ENCODE measurements around the gene SPATA31E1. TPM values are rescaled to one million over a fixed set of nuclear protein-coding genes. Genes with fewer than 3 reads are reported as not detected.
A peak's percentile ranks its signal among the peaks of the same experiment; 100 is the strongest.

The SPATA31E1 gene
- polyA plus RNA-seq, 1 donor (not counting 4 experiments of a cell fraction or from before 2014, with no cell fraction given) = not detected

DNA sequence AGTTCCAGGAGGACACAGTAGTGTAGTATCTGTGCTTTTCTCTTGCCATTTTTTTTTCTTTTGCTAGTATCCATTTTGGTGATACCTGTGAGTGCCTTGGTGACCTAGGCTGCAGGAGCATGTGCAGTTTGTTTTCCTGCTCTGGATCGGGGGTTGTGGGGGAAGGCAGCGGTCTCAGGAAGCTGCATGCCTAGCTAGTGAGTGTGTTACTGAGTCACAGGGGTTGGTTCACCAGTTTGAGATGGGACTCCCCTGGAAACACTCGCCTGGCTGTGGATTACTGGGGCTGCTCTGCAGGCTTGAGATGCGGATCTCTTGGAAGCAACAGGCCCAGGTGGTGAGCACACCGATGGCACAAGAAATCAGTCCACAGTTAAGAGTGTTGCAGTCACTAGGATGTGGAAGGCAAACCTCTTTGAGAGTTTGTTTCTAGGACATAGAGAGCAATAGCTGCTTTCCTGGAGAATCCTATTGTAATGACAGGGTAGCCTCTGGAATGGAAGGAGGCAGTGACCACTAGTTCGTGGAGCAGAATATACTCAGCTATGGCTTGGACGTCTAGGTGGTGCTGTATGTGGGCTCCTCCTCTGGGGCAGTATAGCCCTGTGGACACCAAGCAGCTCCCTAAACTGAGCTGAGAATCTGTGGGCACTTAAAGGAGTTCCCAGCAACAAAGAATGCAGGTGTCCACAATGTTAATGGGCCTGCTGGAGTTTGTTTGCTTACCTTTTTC lies 20.0 kb upstream of the SPATA31E1 start:
- Histone ChIP-seq H3K79me2 (ENCODE audit: control insufficient read depth, insufficient read depth, low read length) (no peaks in the 10 kb centered on the region), H3K9me3 (ENCODE audit: control insufficient read depth, low read depth, low read length) (no peaks in the 10 kb centered on the region), H3K27me3 (ENCODE audit: control insufficient read depth, extremely low read depth, insufficient read depth, low read length) (no peaks in the 10 kb centered on the region), H2AFZ (ENCODE audit: control insufficient read depth, low read length) (peak overlapping the region; percentile 41), H4K20me1 (ENCODE audit: control insufficient read depth, extremely low read depth, insufficient read depth, low read length) (no peaks in the 10 kb centered on the region), H3K4me2 (ENCODE audit: control insufficient read depth, extremely low read depth, insufficient read depth, low read depth, low read length) (peak overlapping the region; percentile 7), H3K27ac (ENCODE audit: control insufficient read depth, insufficient read depth, low read length) (peak overlapping the region; percentile 34), H3K9ac (ENCODE audit: control insufficient read depth, extremely low read depth, insufficient read depth, low read length) (no peak overlapping the region), H3K4me3 (ENCODE audit: control insufficient read depth in 2 of 3, extremely low read depth in 1 of 3, insufficient read depth in 2 of 3, low read depth in 1 of 3, low read length in 3 of 3) (no peak overlapping the region), H3K36me3 (ENCODE audit: control insufficient read depth in 2 of 2, extremely low read depth in 1 of 2, insufficient read depth in 2 of 2, low read length in 2 of 2) (no peaks in the 10 kb centered on the region), H3K9me1 (ENCODE audit: control insufficient read depth, extremely low read depth, insufficient read depth, low read length) (no peaks in the 10 kb centered on the region), H3K4me1 (ENCODE audit: control insufficient read depth, extremely low read depth, insufficient read depth, low read length) (peaks cover 10% of the 10 kb centered on the region)
- dilution Hi-C loops (cut with MboI; ENCODE audit: extremely low pct_ligation_motif_present, low sequenced_read_pairs) = no loop called here
- peak; percentile 69 for DNase-seq (ENCODE audit: low read depth, low spot score)
- TF ChIP-seq EZH2 (IDR thresholded peaks at IDR 0.05; ENCODE audit: low read length) = no peak
- no peak for TF ChIP-seq CTCF (optimal IDR thresholded peaks at IDR 0.05 in 1 of 3, IDR thresholded peaks at IDR 0.05 in 1 of 3, conservative IDR thresholded peaks at IDR 0.05 in 1 of 3; ENCODE audit: extremely low read depth in 1 of 3, insufficient read depth in 2 of 3, low read length in 3 of 3)
- peak; percentile 89 for FAIRE-seq

DNA sequence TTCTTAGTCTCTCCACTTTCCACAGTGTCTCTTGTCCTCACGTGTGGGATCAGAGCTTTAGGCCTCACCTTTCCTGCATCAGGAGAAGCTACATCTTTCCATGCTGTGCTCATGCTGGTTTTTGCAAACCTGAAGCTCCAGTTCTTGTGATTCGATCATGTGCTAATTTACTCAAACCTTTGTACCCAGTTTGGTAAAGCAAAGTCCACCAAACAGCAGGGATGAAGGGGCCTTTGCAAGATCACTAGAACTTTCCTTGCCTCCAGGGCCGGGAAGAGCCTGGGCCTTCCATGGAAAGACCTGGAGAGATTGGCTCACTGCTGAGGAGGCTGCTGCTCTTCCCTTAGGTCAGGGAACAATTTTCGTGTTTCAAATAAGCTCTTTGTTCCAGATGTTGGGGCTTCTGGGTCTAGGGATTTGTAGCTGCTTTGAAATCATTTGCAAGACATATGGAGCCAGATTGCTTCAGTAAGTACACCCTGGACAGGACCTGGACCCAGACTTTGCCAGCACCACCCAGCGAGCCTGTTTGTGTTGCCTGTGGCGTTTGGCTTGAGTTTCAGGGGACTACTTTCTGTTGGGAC lies 18.7 kb upstream of the SPATA31E1 start:
- dilution Hi-C loops (cut with MboI; ENCODE audit: extremely low pct_ligation_motif_present, low sequenced_read_pairs) = no loop called here
- no peak overlapping the region for H3K4me2 ChIP-seq (ENCODE audit: control insufficient read depth, extremely low read depth, insufficient read depth, low read depth, low read length)
- no peaks in the 10 kb centered on the region for H3K9me1 ChIP-seq (ENCODE audit: control insufficient read depth, extremely low read depth, insufficient read depth, low read length)
- no peaks in the 10 kb centered on the region for H4K20me1 ChIP-seq (ENCODE audit: control insufficient read depth, extremely low read depth, insufficient read depth, low read length)
- H2AFZ ChIP-seq (ENCODE audit: control insufficient read depth, low read length) = no peak overlapping the region
- DNase-seq (ENCODE audit: low read depth, low spot score) (no peak), FAIRE-seq (no peak)
- H3K27ac ChIP-seq (ENCODE audit: control insufficient read depth, insufficient read depth, low read length) = no peak overlapping the region
- no peak overlapping the region for H3K4me3 ChIP-seq (ENCODE audit: control insufficient read depth in 2 of 3, extremely low read depth in 1 of 3, insufficient read depth in 2 of 3, low read depth in 1 of 3, low read length in 3 of 3)
- no peaks in the 10 kb centered on the region for H3K9me3 ChIP-seq (ENCODE audit: control insufficient read depth, low read depth, low read length)
- no peaks in the 10 kb centered on the region for H3K79me2 ChIP-seq (ENCODE audit: control insufficient read depth, insufficient read depth, low read length)
- no peaks in the 10 kb centered on the region for H3K36me3 ChIP-seq (ENCODE audit: control insufficient read depth in 2 of 2, extremely low read depth in 1 of 2, insufficient read depth in 2 of 2, low read length in 2 of 2)
- H3K9ac ChIP-seq (ENCODE audit: control insufficient read depth, extremely low read depth, insufficient read depth, low read length) = no peak overlapping the region
- H3K27me3 ChIP-seq (ENCODE audit: control insufficient read depth, extremely low read depth, insufficient read depth, low read length) = no peaks in the 10 kb centered on the region
- TF ChIP-seq EZH2 (IDR thresholded peaks at IDR 0.05; ENCODE audit: low read length) = no peak
- no peak for TF ChIP-seq CTCF (optimal IDR thresholded peaks at IDR 0.05 in 1 of 3, IDR thresholded peaks at IDR 0.05 in 1 of 3, conservative IDR thresholded peaks at IDR 0.05 in 1 of 3; ENCODE audit: extremely low read depth in 1 of 3, insufficient read depth in 2 of 3, low read length in 3 of 3)
- H3K4me1 ChIP-seq (ENCODE audit: control insufficient read depth, extremely low read depth, insufficient read depth, low read length) = peaks cover 10% of the 10 kb centered on the region
